Keratinocyte (primary cell): ENCODE measurements around the gene LRRIQ1.

Source experiments
- CTCF ChIP-seq, 3 experiments: IDR thresholded peaks in 1 of 3; conservative IDR thresholded peaks in 1 of 3; optimal IDR thresholded peaks in 1 of 3; 2 replicates in 2 of 3; 3 replicates in 1 of 3; pipeline versions ENCODE3 to v1.5.1; 2011; ENCODE audit warnings: low read length in 3 of 3, mild to moderate bottlenecking in 3 of 3, moderate library complexity in 2 of 3, control low read depth in 1 of 3, inconsistent platforms in 1 of 3; ENCODE audit not compliant: insufficient read depth in 2 of 3; ENCODE audit errors: extremely low read depth in 1 of 3
- EZH2 ChIP-seq: IDR thresholded peaks from one replicate; pipeline ENCODE4 v1.6.1; 2012; ENCODE audit warnings: inconsistent platforms, mild to moderate bottlenecking, low read length, moderate library complexity

GRCh38 chr12:84996759-84997158, 39.4 kb upstream of the LRRIQ1 start:
- no peak for TF ChIP-seq EZH2
- TF ChIP-seq CTCF (optimal IDR thresholded peaks at IDR 0.05 in 1 of 3, IDR thresholded peaks at IDR 0.05 in 1 of 3, conservative IDR thresholded peaks at IDR 0.05 in 1 of 3; ENCODE audit: extremely low read depth in 1 of 3, insufficient read depth in 2 of 3, low read length in 3 of 3) = no peak
